Measurements from ENCODE around the gene GRIK3. TPM values are rescaled to one million over a fixed set of nuclear protein-coding genes. Genes with fewer than 3 reads are reported as not detected.
A peak's percentile ranks its signal among the peaks of the same experiment; 100 is the strongest.

GRIK3 gene
- total and polyA plus RNA-seq, 2 of the 8 experiments (the other 6 are each of a cell fraction or from before 2014, with no cell fraction given): 2.1 to 3.4 TPM

- H3K27ac ChIP-seq (ENCODE audit: low read depth, low read length): peak overlapping the region; percentile 31; the same call in 1 of the 2 replicates
- H3K36me3 ChIP-seq (ENCODE audit: control insufficient read depth in 2 of 4, insufficient read depth in 4 of 4, low read length in 3 of 4): no peaks in the 10 kb centered on the region
- peak overlapping the region; percentile 87 for H3K18ac ChIP-seq (ENCODE audit: extremely low read depth, low read length)
- H4K20me1 ChIP-seq (replicated peaks in 1 of 2; ENCODE audit: control insufficient read depth in 1 of 2, insufficient read depth in 2 of 2, low read length in 2 of 2): no peaks in the 10 kb centered on the region
- CTCF ChIA-PET (ENCODE audit: partially characterized antibody): interaction anchor here (0.6 to 1.2 kb wide), 4 partner anchors 34 to 720 kb away, joined by 3 read pairs; no protein-coding TSS in a partner anchor
- H4K5ac ChIP-seq (ENCODE audit: insufficient read length, low read depth, low read length): no peak overlapping the region
- no peak overlapping the region for H4K91ac ChIP-seq (replicated peaks; ENCODE audit: insufficient read length, low read length)
- no peaks in the 10 kb centered on the region for H3K27me3 ChIP-seq (replicated peaks in 1 of 4; ENCODE audit: control insufficient read depth in 3 of 4, extremely low read depth in 1 of 4, insufficient read depth in 3 of 4, low read length in 3 of 4)
- no peaks in the 10 kb centered on the region for H3K79me1 ChIP-seq (ENCODE audit: low read depth, low read length)
- H3K14ac ChIP-seq (ENCODE audit: insufficient read length): no peak overlapping the region
- no peaks in the 10 kb centered on the region for H3K9me3 ChIP-seq (ENCODE audit: insufficient read depth in 2 of 2, low read depth in 1 of 2, low read length in 1 of 2)
- peak overlapping the region; percentile 87; the same call in 1 of the 2 replicates for H2BK5ac ChIP-seq (ENCODE audit: low read depth, low read length)
- H3K4ac ChIP-seq (replicated peaks; ENCODE audit: insufficient read length, low read depth, low read length): no peak overlapping the region
- peaks cover 5 to 17% (median 13%) of the 10 kb centered on the region in 4 experiments for H3K4me1 ChIP-seq (replicated peaks in 1 of 4; ENCODE audit: control insufficient read depth in 3 of 4, insufficient read depth in 4 of 4, low read length in 3 of 4)
- H3K23ac ChIP-seq (ENCODE audit: insufficient read length): no peak overlapping the region
- no peak overlapping the region for H2BK120ac ChIP-seq (replicated peaks; ENCODE audit: low read depth, low read length)
- H2BK12ac ChIP-seq (ENCODE audit: low read depth, low read length): peak overlapping the region; percentile 99
- peak overlapping the region; percentile 97; the same call in 1 of the 2 replicates for H2BK15ac ChIP-seq (ENCODE audit: low read length)
- peak overlapping the region; percentile 92; the same call in 1 of the 2 replicates for H2BK20ac ChIP-seq (ENCODE audit: low read length)
- peak overlapping the region; percentile 83; the same call in 1 of the 2 replicates for H2AFZ ChIP-seq (ENCODE audit: low read length)
- WGBS, 2 experiments (ENCODE audit: extremely low coverage in 1 of 2, insufficient coverage in 1 of 2, insufficient read length in 1 of 2, insufficient replicate concordance in 2 of 2, low coverage in 1 of 2, low lambda C conversion rate in 2 of 2, missing lambda C conversion rate in 1 of 2): 57% methylated on average over 12 of the region's 12 CpGs; no CpG with 5 or more reads in 1 of the 2 experiments
- DNase-seq (ENCODE audit: low read depth in 1 of 2, low spot score in 2 of 2) (peak in 1 of 2 experiments; percentile 54), FAIRE-seq (no peak)
- POLR2A ChIA-PET (ENCODE audit: partially characterized antibody): no interaction called here
- peak overlapping the region; percentile 8 to 35; a peak in 2 of 4 replicates for H3K4me2 ChIP-seq (ENCODE audit: insufficient read depth in 1 of 2, low read depth in 2 of 2, low read length in 2 of 2)
- peak overlapping the region in 1 of 4 experiments; percentile 0; a peak in 1 of 8 replicates for H3K4me3 ChIP-seq (ENCODE audit: extremely low read depth in 1 of 4, insufficient read depth in 2 of 4, low read depth in 3 of 4, low read length in 4 of 4)
- H3K9ac ChIP-seq (replicated peaks in 1 of 4; ENCODE audit: extremely low read depth in 1 of 4, low read depth in 3 of 4, low read length in 3 of 4): no peak overlapping the region
- H3K23me2 ChIP-seq (ENCODE audit: low read depth, low read length): no peaks in the 10 kb centered on the region
- peak overlapping the region; percentile 52; the same call in 1 of the 2 replicates for H4K8ac ChIP-seq (ENCODE audit: extremely low read depth, insufficient read depth, low read length)
- TF ChIP-seq ATF3 (IDR thresholded peaks at IDR 0.05; ENCODE audit: insufficient read depth, low read depth, low read length) (no peak), MAFK (IDR thresholded peaks at IDR 0.05; ENCODE audit: low read depth, low read length) (peak; percentile 50; the same call in 1 of the 2 replicates), RNF2 (IDR thresholded peaks at IDR 0.05; ENCODE audit: borderline replicate concordance, low read depth, low read length, missing control alignments, poor library complexity, severe bottlenecking) (no peak), ASH2L (IDR thresholded peaks at IDR 0.05; ENCODE audit: low read length) (peak; percentile 17)
- no peak overlapping the region for H3K56ac ChIP-seq (replicated peaks; ENCODE audit: insufficient read length, low read depth, low read length)
- no peak overlapping the region for H2AK5ac ChIP-seq (ENCODE audit: low read depth, low read length)
- no peaks in the 10 kb centered on the region for H3K79me2 ChIP-seq (ENCODE audit: control insufficient read depth in 1 of 2, insufficient read depth in 2 of 2, low read length in 2 of 2)
These were observed 209.9 kb downstream of the GRIK3 start for GRCh38 chr1:36824390-36824861.
